ENCODE measurements around the gene TEX30.
"Not testable (repeated sequence)": the region's sequence is repeated elsewhere in the genome, so short reads cannot be mapped to it uniquely, and the experiment has no call there.

Gene TEX30

DNA sequence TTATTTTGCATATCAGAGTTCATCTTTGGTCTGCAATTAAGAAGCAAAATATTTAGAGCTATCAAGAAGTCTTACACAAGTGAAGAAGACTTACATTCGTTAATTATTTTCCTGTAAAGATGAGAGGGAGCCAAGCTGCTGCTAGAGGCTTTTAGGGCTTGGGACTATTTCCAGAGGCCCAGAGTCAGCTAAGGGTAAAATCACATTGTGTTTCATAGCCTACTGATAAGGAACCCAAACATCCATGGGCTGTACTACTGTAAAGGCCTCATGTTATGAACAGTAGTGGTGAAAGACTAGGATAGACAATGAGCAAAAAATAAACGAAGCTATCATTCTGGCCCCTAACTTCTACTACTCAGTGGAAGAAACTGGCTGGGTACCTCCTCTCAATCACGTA is 10.9 kb upstream of the TEX30 start:
- no peak overlapping the region for H3K14ac ChIP-seq (ENCODE audit: low read length)
- no peak overlapping the region for H2BK5ac ChIP-seq (ENCODE audit: low read length)
- peaks cover 4 to 74% of the 10 kb centered on the region in 2 donors for H3K36me3 ChIP-seq (replicated peaks in 1 of 2; ENCODE audit: control insufficient read depth in 2 of 2, insufficient read depth in 2 of 2, low read length in 2 of 2)
- no peak overlapping the region for H2AK5ac ChIP-seq (ENCODE audit: low read depth, low read length)
- H3K23ac ChIP-seq (ENCODE audit: low read depth, low read length, poor library complexity): no peak overlapping the region
- no peak overlapping the region for H2BK120ac ChIP-seq (ENCODE audit: low read depth, low read length)
- no peaks in the 10 kb centered on the region for H3K4me1 ChIP-seq (ENCODE audit: control insufficient read depth in 2 of 2, insufficient read depth in 1 of 2, low read depth in 1 of 2, low read length in 2 of 2)
- H3K18ac ChIP-seq (ENCODE audit: low read length): no peak overlapping the region
- no peak overlapping the region for H2BK12ac ChIP-seq (ENCODE audit: low read length)
- peaks cover 2% of the 10 kb centered on the region for H3K79me1 ChIP-seq (ENCODE audit: low read depth, low read length)
- H3K27ac ChIP-seq (replicated peaks; ENCODE audit: low read length): no peak overlapping the region
- WGBS, 2 donors (ENCODE audit: extremely low coverage in 2 of 2, insufficient read length in 2 of 2, insufficient replicate concordance in 1 of 2): no CpG with 5 or more reads among the region's 3 CpGs
- no peak overlapping the region for H3K4me3 ChIP-seq (ENCODE audit: low read length in 2 of 2)
- H3K9me3 ChIP-seq (replicated peaks in 1 of 2; ENCODE audit: control insufficient read depth in 2 of 2, insufficient read depth in 1 of 2, low read depth in 1 of 2, low read length in 2 of 2): peaks cover 2 to 13% of the 10 kb centered on the region in 2 donors
- H3K4me2 ChIP-seq (ENCODE audit: insufficient read depth, low read length, poor library complexity, severe bottlenecking): no peak overlapping the region
- H2AFZ ChIP-seq (ENCODE audit: low read length): no peak overlapping the region
- no peaks in the 10 kb centered on the region for H3K27me3 ChIP-seq (ENCODE audit: control insufficient read depth in 3 of 3, insufficient read depth in 3 of 3, low read depth in 1 of 3, low read length in 3 of 3)
- no peak overlapping the region for H3K4ac ChIP-seq (ENCODE audit: low read length)
- no peak for DNase-seq (ENCODE audit: low spot score)
- no peak overlapping the region for H2BK15ac ChIP-seq (ENCODE audit: low read length)
- no peak overlapping the region for H3K9ac ChIP-seq (ENCODE audit: low read depth, low read length, poor library complexity)
- no peak overlapping the region for H4K91ac ChIP-seq (ENCODE audit: low read depth, low read length, poor library complexity)
- H4K8ac ChIP-seq (ENCODE audit: low read depth, low read length): no peak overlapping the region

- Histone ChIP-seq H3K27me3 (ENCODE audit: control insufficient read depth in 3 of 3, insufficient read depth in 3 of 3, low read depth in 1 of 3, low read length in 3 of 3) (no peaks in the 10 kb centered on the region), H3K4me3 (ENCODE audit: low read length in 2 of 2) (no peak overlapping the region), H2AFZ (ENCODE audit: low read length) (no peak overlapping the region), H3K4ac (ENCODE audit: low read length) (no peak overlapping the region), H4K8ac (ENCODE audit: low read depth, low read length) (no peak overlapping the region), H3K4me2 (ENCODE audit: insufficient read depth, low read length, poor library complexity, severe bottlenecking) (no peak overlapping the region), H3K9me3 (replicated peaks in 1 of 2; ENCODE audit: control insufficient read depth in 2 of 2, insufficient read depth in 1 of 2, low read depth in 1 of 2, low read length in 2 of 2) (peaks cover 2 to 13% of the 10 kb centered on the region in 2 donors), H3K18ac (ENCODE audit: low read length) (no peak overlapping the region), H3K36me3 (replicated peaks in 1 of 2; ENCODE audit: control insufficient read depth in 2 of 2, insufficient read depth in 2 of 2, low read length in 2 of 2) (peaks cover 4 to 48% of the 10 kb centered on the region in 2 donors), H2BK5ac (ENCODE audit: low read length) (no peak overlapping the region), H2BK12ac (ENCODE audit: low read length) (no peak overlapping the region), H3K9ac (ENCODE audit: low read depth, low read length, poor library complexity) (no peak overlapping the region), H2BK15ac (ENCODE audit: low read length) (no peak overlapping the region), H3K79me1 (ENCODE audit: low read depth, low read length) (peaks cover 2% of the 10 kb centered on the region), H3K23ac (ENCODE audit: low read depth, low read length, poor library complexity) (no peak overlapping the region), H2BK120ac (ENCODE audit: low read depth, low read length) (no peak overlapping the region), H3K27ac (replicated peaks; ENCODE audit: low read length) (no peak overlapping the region), H3K14ac (ENCODE audit: low read length) (no peak overlapping the region), H2AK5ac (ENCODE audit: low read depth, low read length) (no peak overlapping the region), H4K91ac (ENCODE audit: low read depth, low read length, poor library complexity) (no peak overlapping the region), H3K4me1 (ENCODE audit: control insufficient read depth in 2 of 2, insufficient read depth in 1 of 2, low read depth in 1 of 2, low read length in 2 of 2) (no peaks in the 10 kb centered on the region)
- WGBS, 2 donors (ENCODE audit: extremely low coverage in 2 of 2, insufficient read length in 2 of 2, insufficient replicate concordance in 1 of 2): no CpG with 5 or more reads among the region's 1 CpG
- DNase-seq (ENCODE audit: low spot score): no peak
These were observed 8.0 kb upstream of the TEX30 start for GRCh38 chr13:102781591-102781990.

DNA sequence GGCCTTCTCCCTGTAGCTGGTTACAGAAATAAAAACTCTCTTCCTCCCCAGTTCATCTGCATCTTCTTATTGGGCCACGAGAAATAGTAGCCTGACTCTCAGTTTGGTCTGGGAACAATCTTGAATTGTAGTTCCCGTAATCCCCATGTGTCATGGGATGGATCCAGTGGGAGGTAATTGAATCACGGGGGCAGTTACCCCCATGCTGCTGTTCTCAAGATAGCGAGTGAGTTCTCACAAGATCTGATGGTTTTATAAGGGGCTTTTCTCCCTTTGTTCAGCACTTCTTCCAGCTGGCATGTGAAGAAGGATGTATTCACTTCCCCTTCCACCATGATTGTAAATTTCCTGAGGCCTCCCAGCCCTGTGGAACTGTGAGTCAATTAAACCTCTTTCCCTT is 7.1 kb upstream of the TEX30 start:
- H3K79me1 ChIP-seq (ENCODE audit: low read depth, low read length); H3K9ac ChIP-seq (ENCODE audit: low read depth, low read length, poor library complexity); H3K4me3 ChIP-seq (ENCODE audit: low read length in 2 of 2); H2BK12ac ChIP-seq (ENCODE audit: low read length); H3K14ac ChIP-seq (ENCODE audit: low read length); H3K4me1 ChIP-seq (ENCODE audit: control insufficient read depth in 2 of 2, insufficient read depth in 1 of 2, low read depth in 1 of 2, low read length in 2 of 2); H3K27ac ChIP-seq (replicated peaks; ENCODE audit: low read length); H3K27me3 ChIP-seq (ENCODE audit: control insufficient read depth in 3 of 3, insufficient read depth in 3 of 3, low read depth in 1 of 3, low read length in 3 of 3); H2AFZ ChIP-seq (ENCODE audit: low read length); H2BK15ac ChIP-seq (ENCODE audit: low read length); H4K91ac ChIP-seq (ENCODE audit: low read depth, low read length, poor library complexity); H3K4me2 ChIP-seq (ENCODE audit: insufficient read depth, low read length, poor library complexity, severe bottlenecking); H4K8ac ChIP-seq (ENCODE audit: low read depth, low read length); DNase-seq (ENCODE audit: low spot score); H3K4ac ChIP-seq (ENCODE audit: low read length); H3K18ac ChIP-seq (ENCODE audit: low read length); H2BK120ac ChIP-seq (ENCODE audit: low read depth, low read length); H2AK5ac ChIP-seq (ENCODE audit: low read depth, low read length); H2BK5ac ChIP-seq (ENCODE audit: low read length); H3K23ac ChIP-seq (ENCODE audit: low read depth, low read length, poor library complexity): not testable (repeated sequence)
- peaks cover 3 to 38% of the 10 kb centered on the region in 2 donors for H3K36me3 ChIP-seq (replicated peaks in 1 of 2; ENCODE audit: control insufficient read depth in 2 of 2, insufficient read depth in 2 of 2, low read length in 2 of 2)
- no CpG with 5 or more reads among the region's 4 CpGs for WGBS, 2 donors (ENCODE audit: extremely low coverage in 2 of 2, insufficient read length in 2 of 2, insufficient replicate concordance in 1 of 2)
- peaks cover 2 to 13% of the 10 kb centered on the region in 2 donors for H3K9me3 ChIP-seq (replicated peaks in 1 of 2; ENCODE audit: control insufficient read depth in 2 of 2, insufficient read depth in 1 of 2, low read depth in 1 of 2, low read length in 2 of 2)

GRCh38 chr13:102779436-102780159 is 6.0 kb upstream of the TEX30 start:
- no peak overlapping the region for H3K14ac ChIP-seq (ENCODE audit: low read length)
- H2BK5ac ChIP-seq (ENCODE audit: low read length): no peak overlapping the region
- H3K4ac ChIP-seq (ENCODE audit: low read length): no peak overlapping the region
- no peak overlapping the region for H4K8ac ChIP-seq (ENCODE audit: low read depth, low read length)
- no peak overlapping the region for H3K23ac ChIP-seq (ENCODE audit: low read depth, low read length, poor library complexity)
- H3K9me3 ChIP-seq (replicated peaks in 1 of 2; ENCODE audit: control insufficient read depth in 2 of 2, insufficient read depth in 1 of 2, low read depth in 1 of 2, low read length in 2 of 2): peaks cover 2 to 13% of the 10 kb centered on the region in 2 donors
- H3K27ac ChIP-seq (replicated peaks; ENCODE audit: low read length): no peak overlapping the region
- no peak overlapping the region for H3K18ac ChIP-seq (ENCODE audit: low read length)
- no peaks in the 10 kb centered on the region for H3K27me3 ChIP-seq (ENCODE audit: control insufficient read depth in 3 of 3, insufficient read depth in 3 of 3, low read depth in 1 of 3, low read length in 3 of 3)
- no peaks in the 10 kb centered on the region for H3K4me1 ChIP-seq (ENCODE audit: control insufficient read depth in 2 of 2, insufficient read depth in 1 of 2, low read depth in 1 of 2, low read length in 2 of 2)
- no CpG with 5 or more reads among the region's 5 CpGs for WGBS, 2 donors (ENCODE audit: extremely low coverage in 2 of 2, insufficient read length in 2 of 2, insufficient replicate concordance in 1 of 2)
- H2AFZ ChIP-seq (ENCODE audit: low read length): no peak overlapping the region
- H3K4me2 ChIP-seq (ENCODE audit: insufficient read depth, low read length, poor library complexity, severe bottlenecking): no peak overlapping the region
- no peak for DNase-seq (ENCODE audit: low spot score)
- H3K36me3 ChIP-seq (replicated peaks in 1 of 2; ENCODE audit: control insufficient read depth in 2 of 2, insufficient read depth in 2 of 2, low read length in 2 of 2): peaks cover 1 to 28% of the 10 kb centered on the region in 2 donors
- no peak overlapping the region for H3K9ac ChIP-seq (ENCODE audit: low read depth, low read length, poor library complexity)
- H3K4me3 ChIP-seq (ENCODE audit: low read length in 2 of 2): no peak overlapping the region
- no peak overlapping the region for H2BK12ac ChIP-seq (ENCODE audit: low read length)
- peaks cover 2% of the 10 kb centered on the region for H3K79me1 ChIP-seq (ENCODE audit: low read depth, low read length)
- no peak overlapping the region for H2AK5ac ChIP-seq (ENCODE audit: low read depth, low read length)
- no peak overlapping the region for H2BK15ac ChIP-seq (ENCODE audit: low read length)
- no peak overlapping the region for H2BK120ac ChIP-seq (ENCODE audit: low read depth, low read length)
- H4K91ac ChIP-seq (ENCODE audit: low read depth, low read length, poor library complexity): no peak overlapping the region

All from neuronal stem cell (in vitro differentiated cells).